Posterior vena cava (tissue), 2 donors: ENCODE measurements around the gene ANKRD40CL. TPM values are rescaled to one million over a fixed set of nuclear protein-coding genes. Genes with fewer than 3 reads are reported as not detected.

Source experiments
- DNase-seq: peaks from one replicate; pipeline ENCODE4 v3.0.0-alpha.2; 2020; ENCODE audit warnings: low spot score
- intact Hi-C, 2 donors: fragments of 100-400 bp; cut with DNase I; formaldehyde crosslinking; loops; one replicate each; pipeline versions ENCODE4 v1.14.1 to v1.14.2; 2022 to 2023
- total RNA-seq, 2 donors: library from RNA; stranded (reverse); fragmentation: NEBNext Ultra II Directional; extraction: Animal tissue kit (Norgen Biotek cat#: 25700); gene quantifications; one replicate each; pipeline ENCODE4 v1.2.1, GENCODE V29; 2021
- donor health status: DM: yes; HTN: yes; CAD: no.
- donor health status: DM: yes; HTN: yes; CAD: no.

ANKRD40CL gene
- total RNA-seq, 2 donors from 2014 or later, result not detected

- intact Hi-C loops, result no loop called here
- DNase-seq, result peak; percentile 59
Observed at GRCh38 chr17:50766222-50767023, 895 bp downstream of the ANKRD40CL start.

GRCh38 chr17:50765454-50766221, 1.7 kb downstream of the ANKRD40CL start:
- DNase-seq, result no peak
- intact Hi-C loops, result no loop called here

- intact Hi-C loops, result no loop called here
- no peak for DNase-seq
Observed at GRCh38 chr17:50764734-50765149, 2.6 kb downstream of the ANKRD40CL start.

GRCh38 chr17:50763716-50764475, 3.4 kb downstream of the ANKRD40CL start:
- intact Hi-C loops, result no loop called here
- DNase-seq, result no peak

GRCh38 chr17:50762177-50762576, 5.1 kb downstream of the ANKRD40CL start:
- intact Hi-C loops, result no loop called here
- no peak for DNase-seq

- intact Hi-C loops, result no loop called here
- no peak for DNase-seq
Observed at GRCh38 chr17:50758989-50759544, 8.3 kb downstream of the ANKRD40CL start.

GRCh38 chr17:50758524-50758923, 8.8 kb downstream of the ANKRD40CL start:
- intact Hi-C loops, result no loop called here
- DNase-seq, result no peak

- intact Hi-C loops, result no loop called here
- DNase-seq, result no peak
Observed at GRCh38 chr17:50754521-50754920, 12.8 kb downstream of the ANKRD40CL start.

GRCh38 chr17:50749245-50749644, 18.1 kb downstream of the ANKRD40CL start:
- intact Hi-C loops, result no loop called here
- DNase-seq, result no peak

- intact Hi-C loops, result no loop called here
Observed at GRCh38 chr17:50745631-50746030, 21.7 kb downstream of the ANKRD40CL start.

GRCh38 chr17:50739098-50739497, 28.2 kb downstream of the ANKRD40CL start:
- no peak for DNase-seq
- intact Hi-C loops, result no loop called here

More at GRCh38 chr17:50745631-50746030, 21.7 kb downstream of the ANKRD40CL start:
- DNase-seq, result no peak

- intact Hi-C loops, result no loop called here
- no peak for DNase-seq
Observed at GRCh38 chr17:50737118-50737698, 30.1 kb downstream of the ANKRD40CL start.

GRCh38 chr17:50735287-50735686, 32.0 kb downstream of the ANKRD40CL start:
- no peak for DNase-seq
- intact Hi-C loops, result no loop called here

- intact Hi-C loops, result no loop called here
- DNase-seq, result no peak
Observed at GRCh38 chr17:50731575-50732460, 35.5 kb downstream of the ANKRD40CL start.

- DNase-seq, result no peak
- intact Hi-C loops, result no loop called here
Observed at GRCh38 chr17:50728881-50729765, 38.2 kb downstream of the ANKRD40CL start.

GRCh38 chr17:50728112-50728429, 39.2 kb downstream of the ANKRD40CL start:
- no peak for DNase-seq
- intact Hi-C loops, result no loop called here
